Tibial nerve (tissue), 3 donors: ENCODE data around the gene CLCN7.

ENCODE experiments used
- EP300 ChIP-seq, 2 donors: sonication (generic); formaldehyde crosslinking; IDR thresholded peaks; one replicate each; pipeline ENCODE4 v1.6.1; 2017; ENCODE audit warnings: antibody characterized with exemption in 2 of 2, mild to moderate bottlenecking in 1 of 2
- POLR2A ChIP-seq, 2 donors: fragments of 450-650 bp; IDR thresholded peaks; one replicate each; pipeline ENCODE4 v1.6.1; 2017; ENCODE audit warnings: antibody characterized with exemption in 2 of 2, mild to moderate bottlenecking in 2 of 2, moderate library complexity in 2 of 2

- TF ChIP-seq POLR2A (IDR thresholded peaks at IDR 0.05), result no peak
- no peak for TF ChIP-seq EP300 (IDR thresholded peaks at IDR 0.05)
Observed at GRCh38 chr16:1448536-1449116, 26.2 kb downstream of the CLCN7 start.
